Measurements from ENCODE around the gene TTC23L. TPM values are rescaled to one million over a fixed set of nuclear protein-coding genes. Genes with fewer than 3 reads are reported as not detected.

TTC23L gene
- total and polyA plus RNA-seq, 2 donors (not counting 1 experiment from before 2014, with no cell fraction given), result 0.24 to 0.33 TPM

DNA sequence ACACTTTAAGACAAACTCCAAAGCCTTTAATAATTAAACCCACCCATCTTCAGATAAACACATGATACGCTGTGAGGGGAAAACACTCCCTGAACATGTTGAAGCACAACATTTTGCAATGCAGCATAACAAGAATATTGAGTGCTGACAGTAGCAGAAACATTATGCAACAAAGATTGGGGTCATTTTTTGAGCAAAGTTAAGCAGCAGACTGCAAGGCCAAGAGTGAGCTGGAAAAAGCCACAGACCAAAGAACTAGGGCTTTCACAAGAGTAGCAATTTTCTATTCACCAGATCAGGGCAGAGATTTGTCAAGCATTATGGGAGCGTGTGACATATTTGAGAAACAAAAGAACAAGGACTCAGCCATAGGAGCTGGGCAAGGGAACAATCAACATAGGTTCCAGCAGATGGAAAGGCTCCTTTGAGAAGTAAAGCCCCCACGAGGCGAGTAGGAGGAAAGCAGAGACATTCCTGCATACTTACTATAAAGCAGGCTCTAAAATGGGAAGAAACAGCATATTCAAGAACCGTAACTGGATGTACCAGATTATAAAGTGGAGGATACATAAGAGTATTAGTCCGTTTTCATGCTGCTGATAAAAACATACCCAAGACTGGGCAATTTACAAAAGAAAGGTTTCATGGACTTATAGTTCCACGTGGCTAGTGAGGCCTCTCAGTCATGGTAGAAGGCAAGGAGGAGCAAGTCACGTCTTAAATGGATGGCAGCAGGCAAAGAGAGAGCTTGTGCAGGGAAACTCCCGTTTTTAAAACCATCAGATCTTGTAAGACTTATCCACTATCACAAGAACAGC is 4.8 kb upstream of the TTC23L start:
- peaks cover 3% of the 10 kb centered on the region for H3K36me3 ChIP-seq (ENCODE audit: control insufficient read depth, insufficient read depth, low read length)
- no peaks in the 10 kb centered on the region for H3K79me2 ChIP-seq (ENCODE audit: control insufficient read depth, insufficient read depth, low read length)
- peak in 1 of 2 donors; percentile 66 for DNase-seq (ENCODE audit: low read depth in 2 of 2)
- H3K4me2 ChIP-seq (ENCODE audit: extremely low read depth, insufficient read depth, low read length), result no peak overlapping the region
- no peak overlapping the region for H3K27ac ChIP-seq (ENCODE audit: insufficient read depth, low read length)
- H3K9ac ChIP-seq (ENCODE audit: insufficient read depth, low read length), result no peak overlapping the region
- H4K20me1 ChIP-seq (ENCODE audit: control insufficient read depth, extremely low read depth, insufficient read depth, low read length), result no peaks in the 10 kb centered on the region
- TF ChIP-seq CTCF (conservative IDR thresholded peaks at IDR 0.05 in 1 of 2, IDR thresholded peaks at IDR 0.05 in 1 of 2; ENCODE audit: low read depth in 1 of 2, low read length in 2 of 2) (no peak), EZH2 (IDR thresholded peaks at IDR 0.05; ENCODE audit: low read length, missing control alignments) (no peak)
- H3K27me3 ChIP-seq (ENCODE audit: control insufficient read depth, insufficient read depth, low read length), result no peaks in the 10 kb centered on the region
- H3K4me1 ChIP-seq (ENCODE audit: control insufficient read depth, extremely low read depth, insufficient read depth, low read length), result no peaks in the 10 kb centered on the region
- H2AFZ ChIP-seq (ENCODE audit: low read length), result no peak overlapping the region
- H3K9me3 ChIP-seq (ENCODE audit: control insufficient read depth, insufficient read depth, low read depth, low read length), result no peaks in the 10 kb centered on the region
- H3K4me3 ChIP-seq (replicated peaks in 1 of 4; ENCODE audit: control extremely low read depth in 1 of 4, insufficient read depth in 1 of 4, low read depth in 3 of 4, low read length in 4 of 4), result no peak overlapping the region

GRCh38 chr5:34834794-34835089 is 4.2 kb upstream of the TTC23L start:
- Histone ChIP-seq H3K4me3 (replicated peaks in 1 of 4; ENCODE audit: control extremely low read depth in 1 of 4, insufficient read depth in 1 of 4, low read depth in 3 of 4, low read length in 4 of 4) (no peak overlapping the region), H3K27ac (ENCODE audit: insufficient read depth, low read length) (no peak overlapping the region), H3K9me3 (ENCODE audit: control insufficient read depth, insufficient read depth, low read depth, low read length) (no peaks in the 10 kb centered on the region), H3K9ac (ENCODE audit: insufficient read depth, low read length) (no peak overlapping the region), H4K20me1 (ENCODE audit: control insufficient read depth, extremely low read depth, insufficient read depth, low read length) (no peaks in the 10 kb centered on the region), H3K36me3 (ENCODE audit: control insufficient read depth, insufficient read depth, low read length) (peaks cover 2% of the 10 kb centered on the region), H3K4me1 (ENCODE audit: control insufficient read depth, extremely low read depth, insufficient read depth, low read length) (no peaks in the 10 kb centered on the region), H3K4me2 (ENCODE audit: extremely low read depth, insufficient read depth, low read length) (no peak overlapping the region), H3K27me3 (ENCODE audit: control insufficient read depth, insufficient read depth, low read length) (no peaks in the 10 kb centered on the region), H2AFZ (ENCODE audit: low read length) (no peak overlapping the region), H3K79me2 (ENCODE audit: control insufficient read depth, insufficient read depth, low read length) (no peaks in the 10 kb centered on the region)
- no peak for TF ChIP-seq EZH2 (IDR thresholded peaks at IDR 0.05; ENCODE audit: low read length, missing control alignments)
- TF ChIP-seq CTCF (conservative IDR thresholded peaks at IDR 0.05 in 1 of 2, IDR thresholded peaks at IDR 0.05 in 1 of 2; ENCODE audit: low read depth in 1 of 2, low read length in 2 of 2), result no peak
- DNase-seq (ENCODE audit: low read depth in 2 of 2), result no peak

DNA sequence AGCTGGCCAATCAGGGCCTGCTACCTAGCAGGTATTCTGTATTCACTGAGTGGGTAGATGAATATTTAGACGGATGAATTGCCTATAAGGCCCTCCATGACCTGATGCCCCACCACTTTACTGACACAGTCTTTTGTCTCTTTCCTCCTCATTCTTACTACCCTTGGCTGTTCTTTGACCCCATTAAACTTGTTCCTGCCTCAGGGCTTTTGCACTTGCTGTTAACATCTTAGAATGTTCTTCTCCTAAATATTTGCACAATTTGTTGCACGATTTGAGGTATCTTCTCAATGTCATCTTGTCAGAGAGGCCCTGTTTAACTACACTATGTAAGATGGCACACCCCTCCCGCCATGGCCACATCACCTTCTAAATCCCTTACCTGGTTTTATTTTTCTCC is 3.3 kb upstream of the TTC23L start:
- H3K79me2 ChIP-seq (ENCODE audit: control insufficient read depth, insufficient read depth, low read length), result no peaks in the 10 kb centered on the region
- H2AFZ ChIP-seq (ENCODE audit: low read length), result no peak overlapping the region
- no peaks in the 10 kb centered on the region for H3K36me3 ChIP-seq (ENCODE audit: control insufficient read depth, insufficient read depth, low read length)
- no peak for DNase-seq (ENCODE audit: low read depth in 2 of 2)
- no peak overlapping the region for H3K4me2 ChIP-seq (ENCODE audit: extremely low read depth, insufficient read depth, low read length)
- TF ChIP-seq CTCF (conservative IDR thresholded peaks at IDR 0.05 in 1 of 2, IDR thresholded peaks at IDR 0.05 in 1 of 2; ENCODE audit: low read depth in 1 of 2, low read length in 2 of 2) (no peak), EZH2 (IDR thresholded peaks at IDR 0.05; ENCODE audit: low read length, missing control alignments) (no peak)
- no peaks in the 10 kb centered on the region for H3K4me1 ChIP-seq (ENCODE audit: control insufficient read depth, extremely low read depth, insufficient read depth, low read length)
- no peak overlapping the region for H3K4me3 ChIP-seq (replicated peaks in 1 of 4; ENCODE audit: control extremely low read depth in 1 of 4, insufficient read depth in 1 of 4, low read depth in 3 of 4, low read length in 4 of 4)
- H3K27me3 ChIP-seq (ENCODE audit: control insufficient read depth, insufficient read depth, low read length), result no peaks in the 10 kb centered on the region
- H4K20me1 ChIP-seq (ENCODE audit: control insufficient read depth, extremely low read depth, insufficient read depth, low read length), result no peaks in the 10 kb centered on the region
- no peak overlapping the region for H3K27ac ChIP-seq (ENCODE audit: insufficient read depth, low read length)
- no peak overlapping the region for H3K9ac ChIP-seq (ENCODE audit: insufficient read depth, low read length)
- no peaks in the 10 kb centered on the region for H3K9me3 ChIP-seq (ENCODE audit: control insufficient read depth, insufficient read depth, low read depth, low read length)
